Measurements from ENCODE around the gene C11orf16. TPM values are rescaled to one million over a fixed set of nuclear protein-coding genes. Genes with fewer than 3 reads are reported as not detected.
"Not testable (repeated sequence)": the region's sequence is repeated elsewhere in the genome, so short reads cannot be mapped to it uniquely, and the experiment has no call there.

C11orf16 gene, protein sequence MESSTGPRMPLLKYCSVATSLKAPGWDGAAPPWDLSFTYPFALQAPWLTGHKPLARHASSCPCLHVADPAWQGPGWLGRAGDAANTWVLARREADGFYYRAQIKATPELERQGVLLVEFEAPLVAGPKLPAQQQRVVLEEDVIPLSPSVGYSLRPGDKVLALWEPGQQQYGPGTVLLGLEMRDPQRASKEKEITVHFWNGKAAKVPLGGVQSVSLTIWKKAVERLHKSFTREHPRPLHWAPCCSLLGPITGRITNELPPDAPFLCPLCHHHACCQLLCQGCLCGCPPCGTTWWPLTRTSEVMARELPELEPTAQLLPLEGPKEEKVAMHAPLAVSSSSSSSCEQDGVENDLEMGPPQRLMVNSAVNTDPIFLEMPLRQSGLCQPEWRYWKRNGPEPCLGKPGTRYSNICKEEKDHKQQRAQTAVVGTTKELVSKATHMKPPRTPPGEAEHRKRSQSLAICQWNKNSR
- not detected in 2 replicates for total RNA-seq

DNA sequence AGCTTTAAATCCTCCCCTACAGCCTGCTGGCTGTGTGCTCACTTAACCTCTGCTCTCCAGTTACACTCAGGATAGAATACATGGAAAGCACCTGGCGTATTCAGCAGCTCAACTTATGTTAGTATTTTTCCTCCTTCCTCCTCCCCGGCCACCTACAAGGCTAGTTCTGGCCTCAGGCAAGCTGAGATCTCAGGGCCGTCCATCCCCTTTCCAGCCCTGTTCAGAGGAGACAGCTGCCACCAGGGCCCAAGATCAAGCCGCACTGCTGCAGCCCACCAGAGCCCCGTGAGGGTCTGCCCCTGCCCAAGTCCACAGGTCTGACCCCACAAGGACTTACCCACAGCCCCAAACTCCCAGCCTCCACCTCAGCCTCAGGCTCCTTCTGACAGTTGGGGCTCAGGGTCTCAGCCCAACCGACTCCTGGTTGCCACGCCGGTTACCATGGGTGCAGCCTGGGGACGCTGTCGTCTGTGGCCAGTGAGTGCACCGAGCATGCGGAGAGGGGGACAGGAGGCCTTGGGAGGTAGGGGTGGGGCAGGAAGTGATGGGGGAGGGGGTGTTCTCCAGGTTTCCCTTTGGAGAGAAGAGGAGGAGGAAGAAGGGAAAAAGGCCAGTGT lies at the start of gene C11orf16:
TSS of gene C11orf16 (minus strand) at position 384 of the 617 bp plus-strand sequence. CDS start 639 bp downstream, outside the sequence.
- intact Hi-C loops (cut with micrococcal nuclease), result no loop called here

DNA sequence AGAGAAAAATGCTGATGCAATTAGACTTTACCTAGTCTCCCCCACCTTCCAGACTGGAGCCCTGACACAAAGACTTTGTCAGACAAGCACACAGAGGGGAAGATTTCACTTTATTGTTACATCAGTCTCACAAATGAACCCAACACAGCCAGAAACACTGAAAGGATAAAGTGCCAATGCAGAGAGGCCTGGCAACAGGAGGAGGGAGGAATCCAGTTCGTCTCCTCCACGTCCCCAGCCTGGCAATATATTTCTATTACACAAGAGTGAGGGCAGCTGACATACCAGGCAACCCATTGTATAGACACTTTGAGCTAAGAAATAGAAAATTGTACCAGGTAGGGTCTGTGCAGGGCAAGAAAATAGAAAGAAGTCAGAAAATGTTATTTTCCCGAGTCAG lies 47.7 kb upstream of the C11orf16 start:
- intact Hi-C loops (cut with micrococcal nuclease), result no loop called here

DNA sequence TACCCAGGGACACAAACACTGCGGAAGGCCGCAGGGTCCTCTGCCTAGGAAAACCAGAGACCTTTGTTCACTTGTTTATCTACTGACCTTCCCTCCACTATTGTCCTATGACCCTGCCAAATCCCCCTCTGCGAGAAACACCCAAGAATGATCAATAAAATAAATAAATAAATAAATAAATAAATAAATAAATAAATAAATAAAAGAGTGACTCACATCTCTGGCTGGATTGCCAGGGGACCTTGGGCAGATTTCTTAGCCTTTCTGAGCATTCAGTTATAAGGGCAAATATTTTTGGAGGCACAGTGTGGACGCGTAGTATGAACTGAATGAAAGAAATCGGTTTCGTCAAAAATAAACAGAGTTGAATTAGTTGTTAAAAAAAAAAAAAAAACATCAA lies 46.6 kb upstream of the C11orf16 start:
- intact Hi-C loops (cut with micrococcal nuclease), result not testable (repeated sequence)

DNA sequence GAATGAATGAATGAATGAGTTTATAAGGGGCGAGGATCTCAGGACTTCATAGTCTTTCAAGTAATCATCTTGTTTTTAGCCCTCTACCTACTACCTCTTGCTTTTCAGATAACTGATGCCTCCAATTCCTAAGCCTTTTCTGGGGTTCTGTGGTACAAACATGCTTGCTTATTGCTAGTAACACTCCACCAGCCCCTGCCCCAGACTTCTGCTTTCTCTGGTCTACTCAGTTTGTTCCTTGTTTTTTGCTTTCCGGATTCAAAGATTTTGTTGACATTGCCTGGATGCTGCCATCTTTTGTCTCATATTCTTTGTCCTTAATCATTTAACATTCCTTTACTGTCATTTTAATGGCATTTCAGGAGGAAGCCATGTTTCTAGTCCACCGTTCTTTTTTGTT lies 40.4 kb upstream of the C11orf16 start:
- intact Hi-C loops (cut with micrococcal nuclease), result no loop called here

DNA sequence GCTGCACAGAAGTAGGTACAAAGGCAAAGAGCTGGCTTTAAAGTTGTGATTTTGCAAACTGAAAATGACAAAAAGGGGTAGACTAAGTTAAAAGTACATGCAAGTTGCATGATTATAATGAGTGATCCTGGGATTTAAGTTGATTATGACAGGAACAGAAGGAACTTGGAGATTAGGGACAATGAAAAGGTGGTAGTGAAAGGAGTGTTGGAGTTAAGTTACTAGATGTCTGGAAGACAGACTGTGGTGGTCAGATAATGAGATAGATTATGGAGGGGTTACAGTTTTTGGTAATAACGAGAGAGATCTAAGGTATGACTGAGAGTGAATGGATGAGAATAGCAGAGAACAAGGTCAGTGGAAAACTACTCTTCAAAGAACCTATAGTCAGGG lies 39.2 kb upstream of the C11orf16 start:
- intact Hi-C loops (cut with micrococcal nuclease), result no loop called here

DNA sequence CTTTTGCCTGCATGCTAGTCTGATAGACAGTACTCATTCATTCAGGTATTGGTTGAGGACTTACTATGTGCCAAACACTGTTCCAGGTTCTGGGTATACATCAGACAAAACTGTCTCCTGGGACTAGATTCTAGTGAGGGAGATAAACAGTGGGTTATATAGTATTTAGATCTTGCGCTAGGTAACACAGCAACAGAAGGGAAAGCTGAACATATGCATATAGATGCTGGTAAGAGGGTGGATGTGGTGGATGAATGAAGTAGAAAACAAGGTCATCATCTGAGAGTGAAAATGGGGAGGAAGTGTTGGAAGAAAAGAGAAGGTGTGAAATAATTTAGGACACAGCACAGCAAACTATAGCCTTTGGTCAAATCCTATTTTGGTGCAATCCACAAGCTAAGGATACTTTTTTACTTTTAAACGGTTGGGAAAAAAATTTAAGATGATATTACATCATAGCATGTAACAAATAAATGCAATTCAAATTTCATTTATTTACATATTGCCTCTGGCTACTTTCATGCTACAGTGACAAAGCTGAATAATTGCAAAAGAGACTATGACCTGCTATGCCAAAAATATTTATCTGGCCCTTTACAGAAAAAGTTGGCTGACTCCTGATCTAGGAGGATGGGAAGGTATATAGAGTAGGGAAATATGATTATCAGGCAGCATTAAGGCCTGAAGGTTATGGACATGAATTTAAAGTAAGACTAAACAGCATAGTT lies 38.6 kb upstream of the C11orf16 start:
- intact Hi-C loops (cut with micrococcal nuclease), result no loop called here

DNA sequence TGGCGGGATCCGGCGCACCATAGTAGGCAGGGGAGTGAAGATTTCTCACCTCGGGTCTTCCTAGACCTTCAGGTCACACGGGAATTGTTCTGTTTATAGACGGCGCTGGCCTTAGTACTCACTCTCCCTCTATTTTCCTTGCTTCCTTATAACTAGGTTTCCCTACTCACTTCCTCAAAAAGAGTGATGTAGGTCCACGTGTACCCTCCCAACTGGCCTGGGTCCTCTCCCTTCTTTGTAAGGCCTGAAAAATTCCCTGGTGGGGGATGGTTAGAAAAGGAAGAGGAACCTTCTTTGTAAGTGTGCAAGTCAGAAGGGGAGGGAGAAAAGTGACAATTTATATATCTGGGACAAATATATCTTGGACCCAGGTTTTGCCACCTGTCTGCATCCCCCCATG lies 34.4 kb upstream of the C11orf16 start:
- intact Hi-C loops (cut with micrococcal nuclease), result no loop called here

DNA sequence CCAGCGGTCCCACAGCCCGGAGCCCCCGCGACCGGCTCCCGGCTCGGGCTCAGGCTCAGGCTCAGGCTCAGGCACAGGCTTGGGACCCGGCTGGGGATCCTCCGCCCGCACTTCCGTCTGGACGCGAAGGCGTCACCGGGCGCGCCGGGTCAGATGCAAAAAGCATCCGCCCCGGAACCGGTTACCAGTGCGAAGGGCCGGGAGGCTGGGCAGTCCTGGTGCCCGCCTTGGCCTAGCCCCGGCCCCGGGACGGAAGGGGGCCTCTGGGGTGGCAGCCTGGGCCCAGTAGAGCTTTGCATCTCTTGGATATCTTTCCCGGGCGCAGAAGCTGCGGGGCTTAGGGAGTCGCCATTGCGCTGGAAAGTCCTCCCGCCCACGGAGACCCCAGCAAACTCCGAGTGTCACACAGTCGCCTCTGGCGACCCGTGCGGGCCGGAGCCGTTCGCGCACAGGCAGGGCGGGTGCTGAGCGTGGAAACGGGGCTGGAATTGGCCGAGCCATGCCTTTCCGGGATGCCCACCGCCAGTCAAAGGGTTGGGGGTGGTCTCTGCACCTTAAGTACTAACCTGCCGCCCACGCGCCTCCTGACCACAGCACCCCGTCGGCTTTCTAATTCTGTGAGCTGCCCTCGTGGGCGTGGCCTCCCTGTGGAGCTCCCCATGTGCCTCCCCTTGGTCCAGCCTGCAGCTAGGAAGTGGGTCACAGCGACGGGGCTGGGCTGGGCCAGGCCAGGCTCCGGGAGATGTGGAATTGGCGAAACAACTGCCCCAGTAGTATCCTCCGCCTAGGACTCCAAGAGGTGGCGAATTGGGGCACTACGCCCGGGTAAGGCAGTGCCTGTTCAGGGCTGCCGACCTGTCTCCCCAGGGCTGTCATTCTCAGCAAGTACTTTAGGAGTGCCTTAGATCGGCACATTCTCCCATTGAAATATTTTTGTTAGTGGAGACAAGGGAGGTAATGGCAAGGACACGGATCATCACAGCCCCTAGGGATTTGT lies 31.9 kb upstream of the C11orf16 start, which contains the start of gene TMEM9B:
TSS of gene TMEM9B (minus strand) at position 119 of the 997 bp plus-strand sequence. CDS start 129 bp downstream, outside the sequence.
- intact Hi-C loops (cut with micrococcal nuclease), result loop anchor here (1.0 to 5.0 kb wide), 11 partner anchors 39 to 977 kb away; partner anchors contain the start of genes AKIP1, EIF3F, RPL27A and TMEM41B

DNA sequence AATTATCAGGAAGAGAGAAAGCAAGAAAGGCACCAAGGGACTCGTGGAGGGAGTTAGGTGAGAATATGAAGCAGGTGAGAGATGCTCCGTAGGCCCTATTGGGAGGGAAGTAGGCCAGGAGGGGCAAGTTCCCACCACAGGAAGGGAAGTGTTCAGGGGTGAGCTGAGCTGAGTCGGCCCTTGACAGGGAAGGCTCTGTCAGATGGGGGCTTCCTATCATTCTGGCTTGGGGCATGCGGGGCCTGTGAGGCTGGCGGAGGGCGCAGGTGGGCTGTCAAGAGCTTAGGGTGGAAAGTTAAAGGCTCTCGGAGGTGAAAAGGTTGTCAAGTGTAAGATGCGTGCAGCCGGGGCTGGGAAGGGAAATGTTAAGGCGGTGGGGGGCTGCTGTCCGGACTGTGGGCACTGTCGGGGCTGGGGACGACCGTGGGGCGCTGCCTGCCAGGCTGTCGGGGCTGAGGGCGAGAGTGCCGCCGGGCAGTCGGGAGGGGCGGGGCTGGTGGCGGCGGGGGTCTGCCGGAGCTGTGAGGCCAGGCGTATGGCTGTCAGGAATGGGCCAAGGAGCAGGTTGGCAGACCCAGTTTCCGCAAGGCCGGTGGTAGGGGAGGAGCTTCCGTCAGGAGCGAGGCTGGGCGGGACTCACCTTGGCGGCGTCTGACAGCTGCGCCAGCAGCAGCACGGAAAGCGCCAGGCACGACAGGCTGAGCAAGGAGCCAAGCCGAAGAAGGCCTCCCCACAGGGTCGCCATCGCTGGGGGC lies 31.0 kb upstream of the C11orf16 start:
- intact Hi-C loops (cut with micrococcal nuclease), result loop anchor here (1.0 to 5.0 kb wide), 11 partner anchors 40 to 976 kb away; partner anchors contain the start of genes AKIP1, EIF3F, RPL27A and TMEM41B

DNA sequence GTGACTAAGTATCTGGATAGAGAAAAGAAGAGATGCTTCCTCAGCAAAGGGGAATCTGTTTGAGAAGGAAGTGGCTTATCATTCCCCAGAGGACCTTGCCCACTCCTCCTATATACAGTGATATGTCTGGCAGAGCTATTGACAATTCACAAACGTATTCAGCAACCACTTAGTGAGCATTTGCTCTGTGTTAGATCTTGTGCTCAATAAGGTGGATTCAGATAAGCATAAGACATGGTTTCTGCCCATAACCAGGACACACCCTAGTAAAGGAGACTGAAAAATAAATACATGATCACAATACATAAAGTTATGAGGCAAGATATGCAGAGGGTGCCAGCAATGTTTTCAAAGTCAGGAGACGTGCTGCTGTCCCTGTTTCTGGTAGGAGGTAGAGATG lies 30.1 kb upstream of the C11orf16 start:
- intact Hi-C loops (cut with micrococcal nuclease), result loop anchor here (5.0 kb wide), 2 partner anchors 299 to 976 kb away; partner anchors contain the start of gene EIF3F

DNA sequence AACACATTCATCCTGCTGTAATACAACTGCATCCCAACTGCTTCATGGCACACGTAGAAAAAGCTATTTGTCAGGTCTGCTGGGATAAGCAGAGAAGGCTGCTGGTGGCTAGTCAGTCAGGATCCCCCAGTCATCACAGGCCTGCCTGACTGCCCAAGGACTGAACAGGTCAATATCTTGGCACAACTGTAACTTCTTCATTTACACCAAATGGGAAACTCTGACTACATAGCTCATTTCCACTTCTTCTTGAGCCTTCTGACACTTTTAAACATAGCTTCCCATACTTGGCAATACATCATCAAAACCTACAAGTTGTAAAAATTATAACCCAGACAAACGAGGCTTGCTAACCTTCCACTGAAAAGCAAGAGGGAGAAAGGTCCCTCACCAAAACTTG lies 28.7 kb upstream of the C11orf16 start:
- intact Hi-C loops (cut with micrococcal nuclease), result loop anchor here (5.0 kb wide), 2 partner anchors 301 to 974 kb away; partner anchors contain the start of gene EIF3F

DNA sequence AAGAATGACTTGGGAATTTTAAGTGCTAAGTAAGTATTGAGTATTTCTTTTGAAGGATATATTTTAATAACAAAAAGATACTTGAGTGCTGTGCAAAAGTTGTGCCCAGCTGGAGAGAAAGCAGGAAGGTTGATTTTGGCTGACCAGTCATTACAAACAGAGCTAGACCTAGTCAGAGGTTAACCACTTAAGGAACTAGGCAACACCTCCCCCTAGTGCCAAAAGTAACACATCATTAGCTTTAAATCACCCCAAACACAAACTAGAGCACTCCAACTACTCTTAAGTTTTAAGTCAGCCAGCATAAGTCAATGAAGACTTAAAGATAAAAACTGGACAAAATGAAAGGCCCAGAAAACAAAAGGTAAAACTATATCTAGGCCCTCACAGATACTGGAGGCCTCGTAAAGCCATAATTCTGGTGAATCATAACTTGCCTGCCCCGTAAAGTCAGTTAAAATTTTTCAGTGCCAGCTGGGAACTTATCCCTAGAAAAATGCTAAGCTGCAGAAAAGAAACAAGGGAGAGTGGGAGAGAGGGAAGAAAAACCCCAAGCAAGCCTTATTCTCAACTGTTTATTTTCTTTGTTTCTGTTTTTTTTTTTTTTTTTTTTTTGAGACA lies 26.9 kb upstream of the C11orf16 start:
- intact Hi-C loops (cut with micrococcal nuclease), result loop anchor here (1.0 to 5.0 kb wide), 4 partner anchors 45 to 972 kb away; partner anchors contain the start of gene EIF3F

DNA sequence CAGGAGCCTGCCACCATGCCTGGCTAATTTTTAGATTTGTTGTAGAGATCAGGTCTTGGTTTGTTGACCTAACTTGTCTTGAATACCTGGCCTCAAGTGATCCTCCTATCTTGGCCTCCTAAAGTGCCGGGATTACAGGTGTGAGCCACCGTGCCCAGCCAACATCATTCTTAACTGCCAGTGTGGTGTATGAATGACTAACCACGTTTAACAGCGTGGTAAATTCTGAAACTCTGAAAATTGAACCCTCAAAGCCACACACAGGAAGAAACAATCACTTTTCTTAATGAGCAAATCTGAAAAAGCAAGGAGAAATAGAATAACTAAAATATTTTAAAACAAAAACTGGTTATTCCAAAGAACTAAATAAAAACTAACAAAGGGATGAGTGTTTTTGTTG lies 24.1 kb upstream of the C11orf16 start:
- intact Hi-C loops (cut with micrococcal nuclease), result no loop called here

DNA sequence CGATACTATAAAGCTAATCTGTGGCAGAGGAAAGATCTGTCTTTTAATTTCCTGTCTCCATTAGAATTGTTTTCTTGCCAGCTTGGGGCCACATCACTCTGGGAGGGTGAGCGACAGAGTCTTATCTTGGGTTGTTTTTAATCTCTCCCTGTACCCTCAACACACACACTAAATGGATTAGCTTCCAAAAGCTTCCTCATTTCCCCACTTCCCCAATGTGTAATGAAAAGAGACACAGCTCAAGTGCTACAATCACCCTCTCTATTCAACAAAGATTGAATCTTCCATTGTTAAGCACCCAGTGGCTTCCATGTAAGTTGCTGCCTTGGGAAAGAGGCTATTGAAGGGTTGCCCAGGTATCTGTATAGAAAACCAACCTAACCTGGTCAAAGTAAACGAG lies 16.1 kb upstream of the C11orf16 start:
- intact Hi-C loops (cut with micrococcal nuclease), result no loop called here

DNA sequence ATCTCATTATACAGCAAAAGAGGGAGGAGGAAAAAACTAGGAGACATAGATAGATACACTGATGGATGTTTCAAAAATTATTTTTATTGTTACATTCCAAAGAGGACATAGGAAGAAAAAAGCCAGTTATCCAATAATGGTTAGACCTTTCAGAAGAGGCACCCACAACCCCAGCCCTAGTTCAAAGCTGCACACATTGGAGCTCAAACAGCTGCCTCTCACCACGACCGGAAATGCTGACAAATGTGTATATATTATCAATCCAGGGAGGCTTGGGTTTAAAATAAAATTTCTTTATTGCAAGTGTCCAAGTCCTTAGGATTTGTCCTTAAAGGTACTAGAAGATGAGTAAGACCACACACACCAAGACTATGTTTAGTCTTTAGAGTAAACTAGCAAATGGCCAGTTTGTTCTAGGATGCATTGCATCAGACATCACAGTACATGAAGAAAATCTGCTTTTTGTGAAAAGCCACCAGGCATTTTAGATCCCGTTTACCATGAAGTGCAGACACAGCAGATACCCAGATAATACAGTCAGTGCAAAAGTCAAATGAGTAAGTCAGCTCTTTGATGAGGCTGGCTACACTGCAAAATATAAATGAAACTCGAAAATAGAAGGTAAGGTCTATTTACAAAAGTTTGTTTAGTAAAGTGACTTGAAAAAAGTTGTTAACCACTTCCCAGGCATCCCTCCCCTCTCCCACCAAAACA lies 14.6 kb upstream of the C11orf16 start:
- intact Hi-C loops (cut with micrococcal nuclease), result no loop called here

DNA sequence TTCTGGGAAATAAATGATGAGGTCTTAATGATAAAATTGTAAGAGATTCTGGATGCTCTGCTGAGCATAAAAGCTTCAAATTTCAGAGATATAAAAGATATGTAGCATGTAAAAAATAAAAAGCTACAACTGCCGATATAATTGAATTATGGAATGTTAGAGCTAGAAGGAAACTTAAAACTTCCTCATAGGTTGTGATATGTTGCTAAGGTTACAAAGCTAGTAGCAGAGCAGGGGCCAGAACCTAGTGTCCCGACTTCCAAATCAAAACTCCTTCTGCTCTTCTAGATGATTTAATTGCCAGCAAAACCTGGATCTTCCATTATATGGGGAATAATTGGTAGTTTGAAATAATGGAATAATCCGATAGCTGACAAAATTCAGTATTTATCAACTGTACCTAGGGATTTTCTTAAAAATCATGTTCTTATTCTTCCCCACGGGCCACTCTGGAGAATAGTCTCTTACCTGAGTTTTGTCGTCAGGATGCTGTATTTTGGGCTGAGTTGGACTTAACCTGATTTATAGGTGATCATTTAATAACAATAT lies 9.8 kb upstream of the C11orf16 start, which contains the start of gene ASCL3:
TSS of gene ASCL3 (minus strand) at position 499 of the 549 bp plus-strand sequence. CDS start 4,855 bp downstream, outside the sequence.
- intact Hi-C loops (cut with micrococcal nuclease), result no loop called here

DNA sequence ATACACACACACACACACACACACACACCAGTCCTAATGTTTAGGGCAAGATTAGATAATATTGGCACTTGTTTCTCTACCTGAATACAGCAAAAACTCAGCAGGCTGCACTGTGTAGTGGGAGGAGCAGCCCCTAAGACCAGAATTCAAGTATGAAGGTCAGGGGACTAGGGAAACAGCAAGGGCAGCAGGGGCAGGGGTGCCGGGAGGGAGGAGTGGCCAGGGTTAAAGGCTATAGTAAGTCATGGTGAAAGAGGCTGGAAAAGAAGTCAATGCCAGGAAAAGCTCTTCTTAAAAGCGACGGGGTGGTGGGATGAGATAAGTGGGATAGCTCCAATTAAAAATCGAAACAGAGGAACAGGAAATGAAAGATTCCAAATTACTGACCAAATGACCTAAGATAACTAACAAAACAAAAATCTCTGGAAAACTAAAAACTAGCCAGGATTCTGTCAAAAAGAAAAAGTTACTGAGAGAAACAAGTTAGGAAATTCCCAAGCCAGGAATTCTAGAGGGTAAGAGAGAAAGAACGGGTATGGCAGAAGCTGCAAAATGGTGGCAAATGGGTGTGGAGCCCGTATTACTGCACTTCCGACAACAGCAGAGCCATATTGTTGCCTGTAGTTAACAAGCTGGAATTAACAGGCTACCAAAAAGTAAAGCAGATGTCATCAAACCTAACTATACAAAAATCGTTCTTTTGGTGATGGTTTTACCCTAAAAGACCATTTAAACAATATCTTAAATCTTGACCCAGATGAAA lies 8.8 kb upstream of the C11orf16 start:
- intact Hi-C loops (cut with micrococcal nuclease), result no loop called here
